ENCODE measurements around the gene PSAP. TPM values are rescaled to one million over a fixed set of nuclear protein-coding genes. Genes with fewer than 3 reads are reported as not detected.

The PSAP gene
- total RNA-seq, 2 experiments from 2014 or later: 94.2 to 101 TPM

DNA sequence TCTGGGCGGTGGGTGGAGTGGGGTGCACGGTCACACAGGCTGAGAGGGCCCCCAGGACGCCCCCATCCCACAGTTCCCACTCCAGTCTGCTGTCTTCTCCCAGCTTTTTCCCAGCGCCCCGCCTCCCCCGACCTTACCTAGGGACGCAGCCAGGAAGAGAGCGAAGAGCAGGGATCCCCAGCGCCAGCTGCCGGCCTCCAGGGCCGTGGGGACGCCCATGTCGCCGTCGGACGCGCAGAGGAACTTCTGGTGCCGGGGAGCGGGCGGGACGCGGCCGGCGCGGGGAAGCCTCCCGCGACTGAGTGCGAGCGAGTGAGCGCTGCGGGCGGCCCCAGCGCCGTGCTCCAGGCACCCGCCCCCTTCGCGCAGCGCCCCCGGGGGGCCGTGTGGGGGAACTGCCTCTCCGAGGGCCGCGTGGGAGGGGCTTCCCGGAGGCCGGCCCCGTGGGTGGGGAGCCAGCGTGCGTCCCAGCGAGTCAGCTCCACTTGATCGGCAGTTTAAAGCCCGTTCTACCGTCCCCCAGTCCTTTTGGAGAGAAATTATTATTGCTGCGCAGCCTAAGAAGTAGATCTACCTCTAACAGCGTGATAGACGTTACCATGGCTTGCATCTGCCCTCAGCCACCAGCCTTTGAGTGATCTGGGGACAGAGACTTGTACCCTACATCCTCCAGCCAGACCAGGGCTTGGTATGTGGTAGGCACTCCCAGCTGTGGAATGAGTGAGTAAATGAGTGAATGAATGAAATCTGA is 77.7 kb downstream of the PSAP start, which contains the start of gene VSIR:
TSS of gene VSIR (minus strand) at position 300 of the 751 bp plus-strand sequence. CDS start at position 219, 81 bp downstream.
- CTCF ChIA-PET: interaction anchor here (0.7 to 10.5 kb wide), 36 partner anchors 8 to 396 kb away, joined by 3 to 108 read pairs (median 5); no protein-coding TSS in a partner anchor
- Mint-ChIP-seq H3K4me3 (peak within 1 kb of the TSS; percentile 91), H3K27me3 (no peaks in the 10 kb centered on the region), H3K4me1 (ENCODE audit: low read depth) (peaks cover 66% of the 10 kb centered on the region), H3K36me3 (ENCODE audit: low read depth) (peaks cover 26% of the 10 kb centered on the region), H3K9me3 (peaks cover 3% of the 10 kb centered on the region), H3K27ac (peak within 1 kb of the TSS; percentile 95)
- TF ChIP-seq, protein P1, sequence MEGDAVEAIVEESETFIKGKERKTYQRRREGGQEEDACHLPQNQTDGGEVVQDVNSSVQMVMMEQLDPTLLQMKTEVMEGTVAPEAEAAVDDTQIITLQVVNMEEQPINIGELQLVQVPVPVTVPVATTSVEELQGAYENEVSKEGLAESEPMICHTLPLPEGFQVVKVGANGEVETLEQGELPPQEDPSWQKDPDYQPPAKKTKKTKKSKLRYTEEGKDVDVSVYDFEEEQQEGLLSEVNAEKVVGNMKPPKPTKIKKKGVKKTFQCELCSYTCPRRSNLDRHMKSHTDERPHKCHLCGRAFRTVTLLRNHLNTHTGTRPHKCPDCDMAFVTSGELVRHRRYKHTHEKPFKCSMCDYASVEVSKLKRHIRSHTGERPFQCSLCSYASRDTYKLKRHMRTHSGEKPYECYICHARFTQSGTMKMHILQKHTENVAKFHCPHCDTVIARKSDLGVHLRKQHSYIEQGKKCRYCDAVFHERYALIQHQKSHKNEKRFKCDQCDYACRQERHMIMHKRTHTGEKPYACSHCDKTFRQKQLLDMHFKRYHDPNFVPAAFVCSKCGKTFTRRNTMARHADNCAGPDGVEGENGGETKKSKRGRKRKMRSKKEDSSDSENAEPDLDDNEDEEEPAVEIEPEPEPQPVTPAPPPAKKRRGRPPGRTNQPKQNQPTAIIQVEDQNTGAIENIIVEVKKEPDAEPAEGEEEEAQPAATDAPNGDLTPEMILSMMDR (IDR thresholded peaks at IDR 0.05): peak; percentile 93
- DNase-seq (peak; percentile 95), ATAC-seq (peak; percentile 74)
- POLR2A ChIA-PET: interaction anchor here (0.6 to 9.2 kb wide), 24 partner anchors 9 to 581 kb away, joined by 3 to 116 read pairs (median 6); partner anchors contain the start of gene C10orf105
- intact Hi-C loops (cut with micrococcal nuclease): loop anchor here (5.0 kb wide), 1 partner anchor 39 kb away; no protein-coding TSS in a partner anchor

DNA sequence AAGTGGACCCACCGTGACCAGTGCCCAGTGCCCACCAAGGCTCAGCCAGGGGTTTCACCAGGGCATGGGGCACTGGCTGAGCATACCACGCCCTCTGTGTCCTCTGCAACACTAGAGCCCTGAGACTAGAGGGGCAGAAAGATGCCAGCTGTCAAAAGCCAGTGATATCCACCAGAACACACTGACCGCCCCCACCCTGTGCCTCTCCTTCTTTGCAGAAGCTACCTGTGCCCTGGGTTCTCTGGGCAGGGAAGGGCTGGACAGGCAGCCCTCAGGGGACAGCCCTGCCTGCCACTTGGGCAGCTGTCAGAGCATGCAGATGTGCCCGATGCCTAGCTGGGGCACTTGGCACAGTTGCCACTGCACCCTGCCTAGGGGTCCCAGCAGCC is 78.2 kb downstream of the PSAP start:
- ChIA-PET CTCF (interaction anchor here (0.9 to 10.5 kb wide), 29 partner anchors 9 to 395 kb away, joined by 3 to 108 read pairs (median 6); no protein-coding TSS in a partner anchor), POLR2A (interaction anchor here (0.6 to 9.2 kb wide), 20 partner anchors 9 to 581 kb away, joined by 3 to 116 read pairs (median 6); partner anchors contain the start of gene C10orf105)
- TF ChIP-seq, protein P1 (IDR thresholded peaks at IDR 0.05): no peak
- H3K4me1 Mint-ChIP-seq (ENCODE audit: low read depth): peaks cover 71% of the 10 kb centered on the region
- intact Hi-C loops (cut with micrococcal nuclease): loop anchor here (5.0 kb wide), 1 partner anchor 39 kb away; no protein-coding TSS in a partner anchor
- H3K36me3 Mint-ChIP-seq (ENCODE audit: low read depth): peaks cover 31% of the 10 kb centered on the region
- no peak for DNase-seq
- no peak for ATAC-seq
- no peaks in the 10 kb centered on the region for H3K27me3 Mint-ChIP-seq
- peak overlapping the region; percentile 95 for H3K27ac Mint-ChIP-seq
- H3K9me3 Mint-ChIP-seq: peaks cover 3% of the 10 kb centered on the region
- H3K4me3 Mint-ChIP-seq: peak overlapping the region; percentile 91

DNA sequence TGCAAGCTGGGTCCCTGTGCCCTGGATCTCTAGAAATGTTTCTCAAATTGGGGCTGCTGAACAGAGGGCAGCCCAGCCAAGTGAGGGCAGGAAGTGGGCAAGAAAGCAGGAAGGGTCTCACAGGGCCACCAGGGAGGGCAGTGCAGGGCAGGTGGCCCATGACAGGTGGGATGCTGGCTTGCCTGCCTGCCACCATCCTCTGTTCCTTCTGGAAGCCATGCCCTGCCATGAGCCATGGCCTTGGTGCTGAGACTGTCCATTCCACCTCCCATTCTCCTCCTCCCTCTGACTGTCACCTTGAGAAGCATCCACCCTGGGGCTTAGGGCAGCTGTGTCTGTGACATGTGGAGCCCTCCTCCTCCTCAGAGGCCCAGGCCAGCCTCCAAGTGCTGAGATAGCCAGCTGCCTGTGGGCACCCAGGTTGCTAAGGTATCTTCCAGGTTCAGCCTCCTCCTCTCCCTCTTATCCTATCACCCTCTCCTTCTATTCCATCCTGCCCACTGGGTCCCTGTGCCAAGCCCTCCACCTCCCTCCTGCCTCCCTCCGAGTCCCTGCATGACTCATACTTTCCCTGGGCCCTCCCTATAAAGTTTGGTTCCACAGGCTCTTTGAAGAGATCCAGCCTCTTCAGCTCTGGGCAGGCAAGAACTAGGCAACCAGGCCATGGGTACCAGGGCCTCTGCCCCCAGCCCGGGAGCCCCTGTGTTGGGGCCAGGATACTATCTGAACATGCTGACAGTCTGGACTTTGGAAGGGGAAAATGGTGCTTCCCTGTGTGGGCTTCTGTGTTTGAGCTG is 79.0 kb downstream of the PSAP start:
- Mint-ChIP-seq H3K9me3 (no peaks in the 10 kb centered on the region), H3K27me3 (no peaks in the 10 kb centered on the region), H3K4me3 (peak overlapping the region; percentile 91), H3K4me1 (ENCODE audit: low read depth) (peaks cover 77% of the 10 kb centered on the region), H3K27ac (peak overlapping the region; percentile 95), H3K36me3 (ENCODE audit: low read depth) (peaks cover 36% of the 10 kb centered on the region)
- TF ChIP-seq, protein P1 (IDR thresholded peaks at IDR 0.05): no peak
- ATAC-seq: no peak
- intact Hi-C loops (cut with micrococcal nuclease): loop anchor here (5.0 kb wide), 1 partner anchor 40 kb away; no protein-coding TSS in a partner anchor
- ChIA-PET CTCF (interaction anchor here (1.0 to 10.5 kb wide), 20 partner anchors 9 to 377 kb away, joined by 4 to 108 read pairs (median 12); no protein-coding TSS in a partner anchor), POLR2A (interaction anchor here (1.0 to 9.2 kb wide), 15 partner anchors 8 to 287 kb away, joined by 3 to 116 read pairs (median 10); partner anchors contain the start of gene C10orf105)
- peak; percentile 63 for DNase-seq

DNA sequence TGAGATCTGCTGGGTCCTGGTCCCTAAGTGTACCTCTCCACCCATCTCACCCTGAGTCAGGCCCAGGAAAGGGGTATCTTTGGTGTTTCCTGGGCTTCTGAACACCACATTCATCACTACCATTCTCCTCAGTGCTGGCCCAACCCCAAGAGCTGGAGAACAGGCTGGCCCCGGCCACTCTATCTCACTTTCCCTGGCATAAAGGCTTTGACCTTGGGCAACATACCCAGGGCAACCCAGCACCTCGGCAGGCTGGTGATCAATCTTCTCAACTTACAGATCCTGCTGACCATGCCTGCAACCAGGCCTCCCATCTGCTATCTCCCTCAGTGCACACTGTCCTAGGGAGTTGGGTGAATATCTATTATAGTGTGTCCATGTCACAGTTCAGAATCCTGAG is 79.8 kb downstream of the PSAP start:
- POLR2A ChIA-PET: interaction anchor here (1.0 to 9.2 kb wide), 8 partner anchors 14 to 288 kb away, joined by 3 to 116 read pairs (median 10); no protein-coding TSS in a partner anchor
- Mint-ChIP-seq H3K4me1 (ENCODE audit: low read depth) (peaks cover 78% of the 10 kb centered on the region), H3K4me3 (peak overlapping the region; percentile 91), H3K27me3 (no peaks in the 10 kb centered on the region), H3K9me3 (no peaks in the 10 kb centered on the region), H3K27ac (peak overlapping the region; percentile 95), H3K36me3 (ENCODE audit: low read depth) (peaks cover 44% of the 10 kb centered on the region)
- intact Hi-C loops (cut with micrococcal nuclease): loop anchor here (5.0 kb wide), 1 partner anchor 41 kb away; no protein-coding TSS in a partner anchor
- DNase-seq (no peak), ATAC-seq (no peak)
- TF ChIP-seq, protein P1 (IDR thresholded peaks at IDR 0.05): no peak
- CTCF ChIA-PET: interaction anchor here (1.4 to 10.5 kb wide), 6 partner anchors 14 to 202 kb away, joined by 3 to 108 read pairs (median 18); no protein-coding TSS in a partner anchor

Measured in activated CD8-positive, alpha-beta T cell treated with anti-CD3 and anti-CD28 coated beads for 36 hours (primary cell).